Aorta (tissue), 5 donors: Measurements from ENCODE around the gene TBCK. TPM values are rescaled to one million over a fixed set of nuclear protein-coding genes. Genes with fewer than 3 reads are reported as not detected.
"Not testable (repeated sequence)": the region's sequence is repeated elsewhere in the genome, so short reads cannot be mapped to it uniquely, and the experiment has no call there.

Source experiments
- ATAC-seq: fragments of 200-7000 bp; cut with Tn5 transposase; one replicate; pipeline ENCODE4 v1.9.1; 2022; ENCODE audit warnings: moderate library complexity; ENCODE audit not compliant: low FRiP score
- DNase-seq, 2 donors: peaks; one replicate each; pipeline ENCODE4 v3.0.0-alpha.2; 2020
- H3K27ac ChIP-seq, 2 donors: one replicate each; pipeline ENCODE4 v1.5.1; 2013; ENCODE audit warnings: low read length in 2 of 2, mild to moderate bottlenecking in 2 of 2, moderate library complexity in 2 of 2, control low read depth in 1 of 2, inconsistent platforms in 1 of 2, low read depth in 1 of 2
- H3K27me3 ChIP-seq, 2 donors: one replicate each; pipeline ENCODE4 v1.6.1; 2013; ENCODE audit warnings: control low read depth in 1 of 2, low read length in 1 of 2, mild to moderate bottlenecking in 1 of 2, moderate library complexity in 1 of 2; ENCODE audit not compliant: insufficient read depth in 2 of 2, control insufficient read depth in 1 of 2
- H3K36me3 ChIP-seq, 2 donors: one replicate each; pipeline ENCODE4 v1.6.1; 2013; ENCODE audit warnings: control low read depth in 1 of 2, low read length in 1 of 2, mild to moderate bottlenecking in 1 of 2; ENCODE audit not compliant: insufficient read depth in 2 of 2, control insufficient read depth in 1 of 2
- H3K4me1 ChIP-seq, 2 donors: one replicate each; pipeline ENCODE4 v1.6.1; 2013; ENCODE audit warnings: low read length in 2 of 2, control low read depth in 1 of 2, mild to moderate bottlenecking in 1 of 2, moderate library complexity in 1 of 2; ENCODE audit not compliant: insufficient read depth in 2 of 2, control insufficient read depth in 1 of 2
- H3K4me3 ChIP-seq, 2 donors: one replicate each; pipeline ENCODE4 v1.5.1; 2013; ENCODE audit warnings: low read length in 2 of 2, control low read depth in 1 of 2, mild to moderate bottlenecking in 1 of 2
- H3K9me3 ChIP-seq: one replicate; pipeline ENCODE4 v1.6.1; 2013; ENCODE audit warnings: mild to moderate bottlenecking, low read length; ENCODE audit not compliant: control insufficient read depth
- WGBS, 2 donors: extraction: QIAGEN DNeasy Blood & Tissue Kit; methylation state at CpG; one replicate each; pipeline ENCODE4 v1.1.7; 2013; 5-methylcytosine and 5-hydroxymethylcytosine counted together
- intact Hi-C, 2 donors: fragments of 100-400 bp; cut with DNase I; formaldehyde crosslinking; loops; one replicate each; pipeline versions ENCODE4 v1.14.2 to v1.15.0; 2022
- polyA plus RNA-seq, 2 donors: library from polyadenylated mRNA; stranded (reverse); fragments of 200-250 nt; gene quantifications; one replicate each; pipeline ENCODE4 v1.2.3, GENCODE V29; 2013
- total RNA-seq, 2 donors: library from RNA; stranded (reverse); fragmentation: NEBNext Ultra II Directional; extraction: Animal tissue kit (Norgen Biotek cat#: 25700); gene quantifications; one replicate each; pipeline ENCODE4 v1.2.1, GENCODE V29; 2021
- donor health status: healthy with polysubstance abuse.
- donor health status: Bipolar disorder and iron deficiency.
- donor health status: DM: no; HTN: no; CAD: no.
- donor health status: DM: no; HTN: no; CAD: no.
- donor health status: DM: yes; HTN: yes; CAD: no.

The TBCK gene
- total and polyA plus RNA-seq, 4 donors: 8.3 to 64.1 (median 31.1) TPM

GRCh38 chr4:106126062-106126461, 189.9 kb downstream of the TBCK start:
- ATAC-seq: no peak
- Histone ChIP-seq H3K4me3 (no peak overlapping the region), H3K9me3 (no peaks in the 10 kb centered on the region), H3K36me3 (no peaks in the 10 kb centered on the region), H3K27ac (no peak overlapping the region), H3K27me3 (no peaks in the 10 kb centered on the region), H3K4me1 (no peaks in the 10 kb centered on the region)
- 97% methylated on average over 2 of the region's 2 CpGs for WGBS, 2 donors
- no peak for DNase-seq
- intact Hi-C loops: no loop called here

GRCh38 chr4:106119949-106120555, 196.0 kb downstream of the TBCK start:
- ATAC-seq, H3K9me3 ChIP-seq, intact Hi-C loops, H3K27ac ChIP-seq, H3K36me3 ChIP-seq, H3K27me3 ChIP-seq, H3K4me1 ChIP-seq, H3K4me3 ChIP-seq, DNase-seq: not testable (repeated sequence)
- WGBS, 2 donors: 96 to 97% methylated on average over 25 of the region's 28 CpGs

- DNase-seq (no peak), ATAC-seq (no peak)
- WGBS, 2 donors: 96 to 97% methylated on average over 2 of the region's 2 CpGs
- H3K27ac ChIP-seq: no peak overlapping the region
- intact Hi-C loops: no loop called here
- no peak overlapping the region for H3K4me3 ChIP-seq
- peaks cover 0 to 6% of the 10 kb centered on the region in 2 donors for H3K36me3 ChIP-seq
- H3K4me1 ChIP-seq: no peaks in the 10 kb centered on the region
- H3K9me3 ChIP-seq: no peaks in the 10 kb centered on the region
- no peaks in the 10 kb centered on the region for H3K27me3 ChIP-seq
Measured at GRCh38 chr4:106116025-106116424, 200.0 kb downstream of the TBCK start.

GRCh38 chr4:106114270-106114669, 201.7 kb downstream of the TBCK start:
- H3K27ac ChIP-seq: no peak overlapping the region
- ATAC-seq (no peak), DNase-seq (no peak)
- intact Hi-C loops: no loop called here
- WGBS, 2 donors: 92 to 93% methylated on average over 8 of the region's 8 CpGs
- peaks cover 6% of the 10 kb centered on the region for H3K9me3 ChIP-seq
- no peak overlapping the region for H3K4me3 ChIP-seq
- H3K27me3 ChIP-seq: peaks cover 0 to 1% of the 10 kb centered on the region in 2 donors
- peaks cover 3 to 11% of the 10 kb centered on the region in 2 donors for H3K36me3 ChIP-seq
- no peaks in the 10 kb centered on the region for H3K4me1 ChIP-seq

- H3K27me3 ChIP-seq, H3K4me1 ChIP-seq, DNase-seq, ATAC-seq, H3K4me3 ChIP-seq, H3K27ac ChIP-seq, H3K9me3 ChIP-seq, intact Hi-C loops: not testable (repeated sequence)
- peaks cover 5 to 11% of the 10 kb centered on the region in 2 donors for H3K36me3 ChIP-seq
- 97 to 99% methylated on average over 2 of the region's 2 CpGs for WGBS, 2 donors
Measured at GRCh38 chr4:106111778-106112469, 204.1 kb downstream of the TBCK start.

- intact Hi-C loops: no loop called here
- ATAC-seq: no peak
- H3K4me3 ChIP-seq: no peak overlapping the region
- peaks cover 6% of the 10 kb centered on the region for H3K9me3 ChIP-seq
- no peak for DNase-seq
- no peak overlapping the region for H3K27ac ChIP-seq
- no peaks in the 10 kb centered on the region for H3K4me1 ChIP-seq
- 94 to 97% methylated on average over 6 of the region's 6 CpGs for WGBS, 2 donors
- H3K27me3 ChIP-seq: peaks cover 0 to 1% of the 10 kb centered on the region in 2 donors
- H3K36me3 ChIP-seq: peaks cover 5 to 11% of the 10 kb centered on the region in 2 donors
Measured at GRCh38 chr4:106109929-106110328, 206.1 kb downstream of the TBCK start.

- Histone ChIP-seq H3K4me1 (no peaks in the 10 kb centered on the region), H3K27me3 (peaks cover 0 to 1% of the 10 kb centered on the region in 2 donors), H3K4me3 (no peak overlapping the region), H3K27ac (no peak overlapping the region), H3K36me3 (peaks cover 5 to 8% of the 10 kb centered on the region in 2 donors), H3K9me3 (peaks cover 6% of the 10 kb centered on the region)
- DNase-seq (no peak), ATAC-seq (no peak)
- 97 to 99% methylated on average over 4 of the region's 4 CpGs for WGBS, 2 donors
- intact Hi-C loops: no loop called here
Measured at GRCh38 chr4:106105697-106106096, 210.3 kb downstream of the TBCK start.

- no peak for ATAC-seq
- no peak for DNase-seq
- Histone ChIP-seq H3K36me3 (peaks cover 2% of the 10 kb centered on the region in 2 donors), H3K9me3 (no peaks in the 10 kb centered on the region), H3K27me3 (no peaks in the 10 kb centered on the region), H3K4me1 (no peaks in the 10 kb centered on the region), H3K27ac (no peak overlapping the region), H3K4me3 (no peak overlapping the region)
- 98 to 100% methylated on average over 1 of the region's 1 CpG for WGBS, 2 donors
- intact Hi-C loops: no loop called here
Measured at GRCh38 chr4:106104276-106104675, 211.7 kb downstream of the TBCK start.

- ATAC-seq (no peak), DNase-seq (no peak)
- Histone ChIP-seq H3K4me3 (no peak overlapping the region), H3K27ac (no peak overlapping the region), H3K27me3 (no peaks in the 10 kb centered on the region), H3K36me3 (no peaks in the 10 kb centered on the region), H3K9me3 (no peaks in the 10 kb centered on the region), H3K4me1 (no peaks in the 10 kb centered on the region)
- WGBS, 2 donors: 44% methylated on average over 1 of the region's 1 CpG
- intact Hi-C loops: no loop called here
Measured at GRCh38 chr4:106096454-106096853, 219.6 kb downstream of the TBCK start.
